Jurkat, Clone E6-1 (cell line): ENCODE results near the gene SH3RF3.

Experiments
- DNase-seq: peaks from one replicate; pipeline ENCODE4 v3.0.0-alpha.2; 2011; ENCODE audit warnings: low read depth, low spot score
- H3K4me3 ChIP-seq: 2 replicates; pipeline ENCODE4 v1.5.1; 2011; ENCODE audit warnings: mild to moderate bottlenecking, low read length, control low read depth, moderate library complexity

SH3RF3 gene

DNA sequence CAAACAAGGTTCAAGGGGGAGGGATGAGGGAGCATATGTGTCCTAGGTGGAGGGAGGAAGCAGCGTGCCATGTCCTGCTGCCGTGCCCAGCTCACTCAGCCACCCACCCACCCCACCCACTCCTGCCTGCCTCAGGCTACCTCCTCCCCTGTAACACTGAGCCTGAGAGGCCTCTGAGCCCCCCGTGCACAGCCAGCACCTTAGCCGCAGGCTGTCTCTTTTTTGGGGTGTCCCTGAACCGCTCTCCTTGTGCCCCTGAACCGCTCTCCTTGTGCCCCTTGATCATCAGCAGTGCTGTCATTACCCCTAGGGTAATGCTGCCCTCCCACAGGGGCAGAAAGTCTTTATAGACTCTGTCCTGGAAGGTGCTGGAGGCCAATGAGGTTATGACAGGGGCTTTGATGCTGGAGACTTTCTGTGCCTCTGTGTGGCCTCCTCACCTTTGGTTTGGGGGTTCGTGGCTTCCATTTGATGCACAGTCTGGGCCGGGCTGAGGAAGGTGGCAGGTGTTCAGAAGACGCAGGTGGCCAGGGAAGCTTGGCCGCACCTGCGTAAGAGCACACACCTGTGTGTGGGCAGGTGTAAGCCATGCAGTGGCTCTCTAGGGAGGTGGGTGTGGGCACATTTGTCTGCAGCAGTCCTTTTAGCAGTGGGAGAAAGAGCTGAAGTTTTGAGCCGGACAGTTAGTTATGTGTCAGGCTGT, 344.8 kb downstream of the SH3RF3 start:
- DNase-seq = no peak
- no peak overlapping the region for H3K4me3 ChIP-seq

DNA sequence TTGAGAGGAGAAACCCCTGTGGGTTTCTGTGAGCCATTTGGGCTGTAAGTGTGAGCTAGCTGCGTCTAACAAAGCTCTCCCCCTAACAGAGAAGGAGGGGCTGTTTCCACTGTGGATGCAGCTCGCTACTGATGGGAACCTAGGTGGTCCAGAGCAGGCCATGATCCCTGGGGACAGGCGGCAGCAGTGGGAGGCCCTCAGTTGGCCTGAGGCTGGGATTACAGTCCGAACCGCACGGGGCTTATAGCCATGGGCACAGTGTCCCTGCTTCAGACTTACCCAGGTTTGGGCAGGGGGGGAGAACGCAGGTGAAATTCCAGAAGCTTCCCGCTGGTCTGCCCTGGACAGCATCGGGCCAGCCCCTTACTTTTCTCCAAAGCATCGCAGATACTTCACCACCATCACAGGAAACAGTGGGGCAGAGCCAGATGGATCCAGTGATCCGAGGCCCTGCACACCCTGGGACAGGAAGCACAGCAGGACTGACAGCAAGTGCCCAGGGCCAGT, 345.4 kb downstream of the SH3RF3 start:
- no peak for DNase-seq
- H3K4me3 ChIP-seq = no peak overlapping the region

DNA sequence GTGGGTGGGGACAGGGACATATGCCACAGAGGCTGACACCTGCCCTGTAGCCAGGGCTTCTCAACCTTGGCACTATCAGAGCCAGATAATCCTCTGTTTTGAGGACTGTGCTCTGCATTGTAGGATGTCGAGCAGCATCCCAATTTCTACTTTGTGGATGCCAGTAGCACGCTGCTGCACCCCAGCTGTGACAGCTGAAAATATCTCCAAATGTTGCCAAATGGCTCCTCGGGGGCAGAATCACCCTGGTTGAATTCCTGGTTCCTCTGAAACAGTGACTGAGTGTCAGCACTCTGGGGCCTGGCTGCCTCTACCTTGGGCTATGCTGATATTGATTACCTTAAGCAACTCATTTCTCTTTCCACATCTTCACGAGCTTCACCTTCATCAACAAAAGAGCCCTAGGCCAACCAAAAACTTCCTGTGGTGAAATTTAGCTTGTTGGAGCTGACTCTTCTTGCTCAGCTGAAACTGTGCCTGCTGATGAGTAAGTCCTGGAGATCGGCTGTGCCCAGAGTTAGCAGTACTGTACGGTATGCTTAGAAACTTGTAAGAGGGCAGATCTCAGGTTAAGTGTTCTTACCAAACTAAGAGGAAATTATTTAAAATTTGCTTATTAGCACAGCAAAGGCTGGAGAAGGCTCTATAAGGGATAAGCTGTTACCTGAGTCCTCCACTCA, 346.7 kb downstream of the SH3RF3 start:
- no peak for DNase-seq
- H3K4me3 ChIP-seq = no peak overlapping the region

DNA sequence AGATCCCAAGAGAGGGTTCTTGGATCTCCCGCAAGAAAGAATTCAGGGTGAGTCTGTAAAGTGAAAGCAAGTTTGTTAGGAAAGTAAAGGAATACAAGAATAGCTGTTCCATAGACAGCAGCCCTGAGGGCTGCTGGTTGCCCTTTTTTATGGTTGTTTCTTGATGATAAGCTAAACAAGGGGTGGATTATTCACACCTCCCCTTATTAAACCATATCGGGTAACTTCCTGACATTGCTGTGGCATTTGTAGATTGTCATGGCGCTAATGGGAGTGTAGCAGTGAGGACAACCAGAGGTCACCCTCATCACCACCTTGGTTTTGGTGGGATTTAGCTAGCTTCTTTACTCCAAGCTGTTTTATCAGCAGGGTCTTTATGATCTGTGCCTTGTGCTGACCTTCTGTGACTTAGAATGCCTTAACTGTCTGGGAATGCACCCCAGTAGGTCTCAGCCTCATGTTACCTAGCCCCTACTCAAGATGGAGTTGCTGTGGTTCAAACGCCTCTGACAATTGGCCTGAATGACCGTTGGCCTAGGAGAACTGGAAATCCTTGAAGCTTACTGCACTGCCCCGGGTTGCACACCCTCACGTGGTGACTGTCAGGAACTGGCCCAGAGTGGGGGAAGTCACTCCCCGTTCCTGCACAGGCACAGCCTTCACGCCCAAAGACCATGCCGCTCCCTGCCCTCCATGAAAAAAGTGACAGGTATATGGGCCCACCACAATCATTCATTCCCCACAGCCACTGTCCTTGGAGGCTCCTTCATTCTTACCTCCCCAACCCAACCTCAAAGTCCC, 347.8 kb downstream of the SH3RF3 start:
- H3K4me3 ChIP-seq = no peak overlapping the region
- DNase-seq = no peak

DNA sequence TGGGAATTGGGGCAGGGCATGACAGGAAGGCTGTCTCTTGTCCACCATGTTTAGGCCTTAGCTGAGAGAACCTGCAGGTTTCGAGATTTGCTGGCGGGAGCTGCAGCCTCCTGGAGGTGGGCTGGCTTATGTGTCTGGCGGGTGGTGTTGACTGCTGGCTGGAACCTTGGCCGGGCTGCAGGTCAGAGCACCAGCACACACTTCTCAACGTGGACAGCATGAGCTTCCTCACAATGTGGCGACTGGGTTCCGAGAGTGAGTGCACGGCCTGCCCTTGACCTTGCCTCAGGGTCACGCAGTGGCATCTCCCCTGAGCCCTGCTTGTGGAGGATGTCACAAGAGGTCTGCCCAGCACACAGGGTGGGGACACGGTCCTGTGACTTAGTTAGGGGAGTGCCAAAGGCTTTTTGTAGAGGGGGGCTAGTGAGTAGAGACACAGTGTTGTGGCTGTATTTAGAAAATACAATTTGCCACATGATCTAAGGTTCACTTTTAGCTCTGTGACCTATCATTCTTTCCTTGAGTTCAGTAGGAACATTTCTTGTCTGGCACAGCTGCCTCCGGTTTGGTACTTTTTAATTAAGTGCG, 350.0 kb downstream of the SH3RF3 start:
- no peak for DNase-seq

DNA sequence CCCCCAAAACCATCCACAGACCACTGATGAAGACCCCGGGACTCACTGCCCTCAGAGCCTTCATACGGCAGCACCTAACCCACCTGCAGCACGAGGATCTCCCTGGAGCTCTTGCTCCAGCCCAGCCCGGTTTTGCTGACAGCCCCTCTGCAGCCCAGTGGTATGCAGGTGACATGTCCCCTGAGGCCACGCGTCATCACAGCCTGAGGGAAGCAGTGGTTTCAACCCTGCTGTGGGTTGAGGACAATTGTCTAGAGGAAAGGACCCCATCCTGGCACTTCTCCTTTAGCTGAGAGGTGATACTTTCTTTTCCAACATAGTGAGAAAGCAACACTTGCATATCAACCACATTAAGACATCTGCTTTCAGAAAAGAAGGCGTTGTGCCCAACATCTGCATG, 350.8 kb downstream of the SH3RF3 start:
- no peak for DNase-seq
- no peak overlapping the region for H3K4me3 ChIP-seq

More for the DNA sequence above, 350.0 kb downstream of the SH3RF3 start:
- no peak overlapping the region for H3K4me3 ChIP-seq

DNA sequence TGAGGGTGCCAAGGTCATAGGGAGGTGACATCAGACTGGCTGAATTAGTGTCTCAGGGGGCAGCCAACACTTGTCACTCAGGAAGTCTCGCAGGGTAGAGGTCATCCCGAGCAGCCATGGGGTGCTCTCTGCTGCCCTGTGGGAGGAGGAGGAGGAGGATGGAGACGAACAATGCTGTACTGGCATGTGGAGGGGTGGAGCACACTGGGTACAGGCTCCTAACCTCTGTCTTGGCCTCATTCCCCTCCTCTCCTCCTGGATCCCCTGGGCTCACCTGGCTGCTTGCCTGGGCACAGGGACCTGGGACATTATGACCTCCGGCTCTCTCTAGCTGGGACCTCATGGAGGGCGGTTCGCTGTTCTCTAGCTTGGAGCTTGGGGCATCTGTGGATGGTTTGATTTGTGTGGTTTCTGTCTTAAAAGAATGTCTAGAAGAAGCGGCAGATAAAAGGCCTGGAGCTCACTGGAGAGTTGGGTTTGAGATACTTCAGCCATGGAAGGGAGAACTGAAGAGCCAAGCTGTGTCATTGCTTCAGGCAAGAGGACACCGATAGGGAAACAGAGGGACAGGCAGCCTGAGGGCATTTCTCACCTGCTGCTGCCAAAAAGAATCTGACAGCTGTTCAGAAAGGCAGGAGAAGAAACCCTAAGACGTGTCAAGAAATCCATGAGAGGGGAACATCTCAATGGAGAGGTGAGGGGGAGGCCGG, 351.6 kb downstream of the SH3RF3 start:
- H3K4me3 ChIP-seq = no peak overlapping the region
- DNase-seq = no peak

DNA sequence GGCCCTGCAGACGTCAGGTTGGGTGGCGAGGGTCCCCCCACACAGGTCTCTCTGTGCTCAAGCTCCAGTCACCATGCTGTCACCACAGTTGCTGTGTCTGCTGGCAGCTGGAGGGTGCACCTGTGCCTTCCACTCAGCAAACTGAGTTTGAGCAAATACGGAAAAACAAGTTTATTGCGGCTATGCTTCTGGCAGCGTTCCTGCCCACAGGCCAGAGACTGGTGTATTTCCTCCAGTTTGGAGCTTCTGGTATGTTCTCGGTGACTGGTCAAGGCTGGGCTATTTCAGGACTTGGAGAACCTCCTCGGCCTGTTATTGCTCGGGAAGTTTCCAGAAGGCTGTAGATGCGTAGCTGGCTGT, 352.2 kb downstream of the SH3RF3 start:
- no peak for DNase-seq
- no peak overlapping the region for H3K4me3 ChIP-seq

DNA sequence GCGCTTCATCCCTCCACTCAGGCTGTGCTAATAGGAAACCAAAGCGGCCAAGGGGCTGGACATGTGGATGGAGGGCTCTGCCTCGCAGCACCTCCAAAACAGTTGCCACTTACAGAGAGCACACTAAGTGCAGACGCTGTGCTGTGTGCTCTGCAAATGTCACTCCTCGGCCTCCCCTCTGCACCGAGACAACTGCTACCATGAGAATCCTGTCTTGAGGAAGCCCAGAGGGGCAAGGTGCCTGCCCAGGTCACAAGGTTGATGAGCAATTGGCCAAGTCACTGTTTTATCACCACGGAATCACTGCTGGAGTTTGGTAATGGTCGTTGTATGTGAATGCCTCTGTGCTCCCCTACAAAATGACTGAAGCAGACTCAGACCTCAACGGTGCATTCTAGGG, 352.6 kb downstream of the SH3RF3 start:
- no peak for DNase-seq
- H3K4me3 ChIP-seq = no peak overlapping the region

DNA sequence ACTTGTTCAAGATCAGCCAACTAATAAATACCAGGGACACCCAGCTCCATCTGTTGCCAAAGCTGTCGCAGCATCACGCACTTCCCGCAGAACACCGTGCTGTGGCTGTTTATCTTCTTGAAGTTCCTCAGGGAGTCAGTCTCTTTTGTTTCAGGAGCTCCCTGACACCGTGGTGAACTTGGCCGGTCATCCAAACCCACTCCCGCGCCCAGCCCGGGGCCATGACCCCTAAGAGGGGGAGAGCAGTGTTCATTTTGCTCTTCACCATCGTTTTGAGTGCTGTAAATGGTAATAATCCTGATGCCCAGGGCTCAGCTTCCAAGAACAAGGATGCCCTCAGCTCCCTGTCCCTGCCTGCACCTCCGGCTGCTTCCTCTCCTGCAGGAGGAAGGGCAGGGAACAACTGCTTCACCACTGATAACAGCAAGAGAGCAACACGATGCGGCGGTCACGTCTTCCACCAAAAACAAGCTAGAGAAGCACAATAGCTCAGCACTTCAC, 353.4 kb downstream of the SH3RF3 start:
- DNase-seq = no peak
- no peak overlapping the region for H3K4me3 ChIP-seq

DNA sequence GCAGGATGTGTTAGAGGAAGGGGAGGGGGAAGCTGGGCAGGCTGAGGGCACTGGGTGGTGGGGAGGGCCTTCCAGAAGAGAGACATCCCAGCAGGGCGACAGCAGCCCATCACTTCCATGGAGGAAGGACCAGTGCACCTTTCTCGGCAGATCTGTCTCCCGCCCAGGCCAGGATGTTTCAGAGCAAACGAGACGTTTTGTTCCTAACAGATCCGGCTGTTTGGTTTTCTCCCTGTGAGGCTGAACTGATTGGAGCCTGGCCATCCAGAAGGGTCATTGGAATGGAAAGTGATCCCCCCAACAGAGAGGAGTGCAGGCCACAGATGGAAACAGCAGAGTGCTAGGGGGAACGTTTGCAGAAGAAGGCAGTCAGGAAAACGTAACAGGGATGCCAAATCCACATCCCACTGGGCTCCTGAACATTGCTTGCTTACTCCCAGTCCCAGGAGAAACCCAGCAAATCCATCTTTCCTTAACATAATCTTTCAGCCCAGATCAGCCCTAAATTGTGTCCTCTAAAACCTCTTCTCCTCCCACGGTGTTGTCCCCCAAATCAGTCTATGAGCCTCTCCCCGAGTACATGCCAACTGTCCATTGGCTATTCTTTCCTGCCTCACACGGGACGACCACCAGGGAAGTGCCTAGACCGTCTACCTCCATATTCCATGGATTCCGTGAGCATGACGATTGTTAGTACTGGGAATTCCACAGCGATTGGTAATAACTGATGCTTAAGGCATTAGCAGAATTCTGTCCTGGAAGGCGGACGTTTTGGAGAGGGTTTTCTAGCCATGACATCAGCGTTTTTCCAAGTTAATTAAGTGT, 357.9 kb downstream of the SH3RF3 start:
- no peak for DNase-seq
- no peak overlapping the region for H3K4me3 ChIP-seq

DNA sequence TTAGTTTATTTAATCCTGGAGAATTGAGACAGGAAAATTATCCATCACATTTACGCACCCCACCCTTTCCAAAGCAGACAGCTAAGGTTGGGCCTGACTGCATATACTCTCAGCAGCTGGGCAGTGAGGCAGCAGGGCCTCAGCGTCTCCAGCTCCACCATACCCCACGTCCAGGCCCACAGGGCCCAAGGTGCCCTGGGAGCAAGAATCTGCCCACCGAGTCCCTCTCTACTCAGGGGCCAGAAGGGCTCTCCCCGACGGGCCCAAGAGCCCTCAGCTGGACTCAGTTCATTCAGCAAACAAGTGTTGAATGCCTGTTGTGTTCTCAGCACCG, 358.5 kb downstream of the SH3RF3 start:
- DNase-seq = no peak
- H3K4me3 ChIP-seq = no peak overlapping the region

DNA sequence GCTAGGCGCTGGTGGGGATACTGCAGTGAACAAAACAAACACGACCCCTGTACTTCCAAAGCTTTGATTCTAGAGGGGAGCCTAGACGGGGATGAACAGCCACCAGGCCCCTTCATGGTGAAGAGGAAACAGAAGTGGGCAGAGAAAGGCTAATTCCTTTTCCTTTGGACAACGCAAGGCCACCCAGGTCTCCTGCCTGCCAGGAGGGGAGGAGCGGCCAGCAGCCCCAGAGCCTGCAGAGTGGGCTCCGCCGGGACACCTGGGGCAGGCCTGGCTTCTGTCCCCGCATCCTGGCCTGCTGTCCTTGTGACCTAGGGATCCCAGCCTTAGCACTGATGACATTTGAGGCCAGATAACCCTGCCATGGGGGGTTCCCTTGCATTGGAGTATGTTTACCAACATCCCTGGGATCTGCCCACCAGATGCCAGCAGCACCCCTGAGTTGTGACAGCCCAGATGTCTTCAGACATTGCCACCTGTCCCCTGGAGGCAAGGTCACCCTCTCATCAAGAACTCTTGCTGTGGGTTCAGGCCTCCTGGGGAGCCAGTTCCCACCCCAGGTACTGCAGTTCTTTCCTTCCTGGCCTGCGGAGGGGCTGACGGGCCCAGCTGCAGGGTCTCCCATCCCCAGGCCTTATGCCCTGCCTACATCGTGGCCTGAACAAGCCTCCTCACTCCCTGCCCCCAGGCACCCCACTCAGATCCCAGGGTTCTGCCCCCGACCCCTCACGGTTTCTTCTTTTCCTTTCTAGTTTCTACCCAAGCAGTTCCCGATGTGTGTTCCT, 359.1 kb downstream of the SH3RF3 start:
- DNase-seq = no peak

DNA sequence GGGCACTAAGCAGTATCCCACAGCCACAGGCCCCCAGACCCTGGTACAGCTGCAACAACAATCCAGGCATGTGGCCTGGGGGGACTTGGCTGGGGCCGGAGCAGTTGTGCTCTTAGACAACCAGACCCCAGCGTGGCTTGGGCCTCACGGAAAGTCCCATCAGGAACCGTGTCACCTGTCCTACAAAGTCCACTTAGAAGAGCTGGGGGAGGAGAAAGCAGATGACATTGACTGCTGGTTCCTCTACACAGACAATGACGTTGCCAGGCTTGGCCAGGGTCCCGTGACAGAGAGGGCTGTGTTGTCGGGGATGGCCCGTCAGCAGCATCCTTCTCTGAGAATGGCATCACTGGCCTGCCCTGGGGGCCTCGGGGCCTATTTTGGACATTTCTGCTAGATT, 360.3 kb downstream of the SH3RF3 start:
- no peak for DNase-seq
- H3K4me3 ChIP-seq = no peak overlapping the region

More for the DNA sequence above, 359.1 kb downstream of the SH3RF3 start:
- H3K4me3 ChIP-seq = no peak overlapping the region

DNA sequence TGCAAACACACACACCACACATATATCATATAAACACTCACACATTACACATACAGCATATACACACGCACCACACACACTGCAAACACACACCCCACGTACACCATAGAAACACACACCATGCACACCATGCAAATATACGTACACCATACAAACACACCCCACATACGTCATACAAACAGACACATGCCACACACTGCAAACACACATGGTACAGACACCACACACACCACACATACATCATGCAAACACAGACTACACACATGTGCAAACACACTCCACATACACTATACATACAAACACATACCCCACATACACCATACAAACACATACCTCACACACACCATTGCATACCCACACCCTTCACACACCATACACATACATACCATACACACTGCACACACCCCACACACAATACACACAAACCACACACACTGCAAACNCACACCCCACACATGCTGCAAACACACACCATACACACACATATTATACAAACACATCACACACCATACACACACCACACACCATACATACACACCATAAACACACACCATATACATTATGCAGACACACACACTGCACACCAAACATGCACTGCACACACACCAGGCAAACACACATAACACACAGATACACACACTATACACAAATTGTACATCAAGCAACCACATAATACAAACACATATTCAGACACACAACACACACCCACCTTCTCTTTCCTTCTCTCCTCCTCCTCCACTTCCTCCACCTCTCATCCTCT, 364.4 kb downstream of the SH3RF3 start:
- no peak overlapping the region for H3K4me3 ChIP-seq
- DNase-seq = no peak

DNA sequence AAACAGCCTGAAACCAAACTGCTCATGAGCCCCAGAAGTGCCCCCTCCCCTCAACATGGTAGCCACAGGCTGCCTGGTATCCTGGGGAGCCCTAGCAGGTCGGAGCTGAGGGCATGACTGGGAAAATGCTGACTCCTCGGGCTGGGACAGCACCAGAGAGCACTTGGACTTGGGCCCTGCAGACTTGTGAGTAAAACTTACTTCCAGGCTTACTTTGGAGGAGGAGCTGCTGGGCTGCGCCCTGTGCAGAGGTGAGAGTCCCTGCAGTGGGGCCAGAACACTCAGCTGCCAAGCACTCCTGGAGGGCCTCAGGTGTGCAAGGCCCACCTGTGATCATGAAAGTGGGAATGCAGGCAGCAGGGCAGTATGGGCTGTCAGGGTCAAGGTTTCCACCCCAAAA, 365.3 kb downstream of the SH3RF3 start:
- no peak for DNase-seq

DNA sequence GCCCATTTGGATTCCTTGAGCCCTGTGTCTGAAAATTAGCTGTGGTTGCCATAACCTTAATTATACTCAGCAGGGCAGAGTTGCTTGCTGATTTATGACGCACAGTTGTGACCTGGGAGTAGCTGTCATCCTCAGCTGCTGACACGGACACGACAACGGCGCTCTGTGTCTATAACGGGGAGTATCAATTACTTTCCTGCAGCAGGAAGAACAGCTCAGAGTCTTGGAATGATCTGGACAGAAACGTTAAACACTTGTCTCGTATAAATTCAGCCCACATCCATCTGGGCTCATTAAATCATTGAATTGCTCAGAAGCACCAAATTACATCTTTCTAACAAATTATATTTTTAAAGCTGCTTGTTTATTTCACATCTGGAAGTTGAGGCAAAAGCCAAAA, 368.5 kb downstream of the SH3RF3 start:
- H3K4me3 ChIP-seq = no peak overlapping the region

More for the DNA sequence above, 365.3 kb downstream of the SH3RF3 start:
- no peak overlapping the region for H3K4me3 ChIP-seq

More for the DNA sequence above, 368.5 kb downstream of the SH3RF3 start:
- no peak for DNase-seq
